ENCODE data around the gene SMIM45.

SMIM45 gene

DNA sequence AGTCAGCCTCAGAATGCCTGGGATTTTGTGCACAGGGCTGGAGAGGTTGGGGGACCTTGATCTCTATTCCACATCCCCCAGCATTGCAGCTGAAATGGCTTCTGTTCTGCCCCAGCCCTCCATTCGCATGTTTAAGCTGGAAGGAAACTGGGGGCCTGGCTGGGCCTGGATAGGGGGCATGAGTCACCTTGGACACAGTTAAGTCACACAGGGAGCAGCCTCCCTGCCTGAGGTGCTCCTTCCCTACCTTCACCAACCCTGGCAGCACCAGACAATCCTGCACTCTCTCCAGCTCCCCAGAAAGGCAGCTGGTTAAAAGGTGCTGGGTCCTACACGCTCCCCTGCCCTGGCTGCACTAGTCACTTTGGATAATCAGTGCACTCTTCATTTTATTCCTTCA lies 763 bp downstream of the SMIM45 start:
- no peaks in the 10 kb centered on the region for H3K27me3 ChIP-seq
- DNase-seq, result no peak
- H3K9me3 ChIP-seq, result no peaks in the 10 kb centered on the region
- H3K27ac ChIP-seq, result no peak overlapping the region
- intact Hi-C loops (cut with DNase I; ENCODE audit: low total_unique reads), result loop anchor here (5.0 kb wide), 1 partner anchor 1010 kb away; no protein-coding TSS in a partner anchor
- no peak for TF ChIP-seq POLR2A (IDR thresholded peaks at IDR 0.05)
- TF ChIP-seq, protein P1, sequence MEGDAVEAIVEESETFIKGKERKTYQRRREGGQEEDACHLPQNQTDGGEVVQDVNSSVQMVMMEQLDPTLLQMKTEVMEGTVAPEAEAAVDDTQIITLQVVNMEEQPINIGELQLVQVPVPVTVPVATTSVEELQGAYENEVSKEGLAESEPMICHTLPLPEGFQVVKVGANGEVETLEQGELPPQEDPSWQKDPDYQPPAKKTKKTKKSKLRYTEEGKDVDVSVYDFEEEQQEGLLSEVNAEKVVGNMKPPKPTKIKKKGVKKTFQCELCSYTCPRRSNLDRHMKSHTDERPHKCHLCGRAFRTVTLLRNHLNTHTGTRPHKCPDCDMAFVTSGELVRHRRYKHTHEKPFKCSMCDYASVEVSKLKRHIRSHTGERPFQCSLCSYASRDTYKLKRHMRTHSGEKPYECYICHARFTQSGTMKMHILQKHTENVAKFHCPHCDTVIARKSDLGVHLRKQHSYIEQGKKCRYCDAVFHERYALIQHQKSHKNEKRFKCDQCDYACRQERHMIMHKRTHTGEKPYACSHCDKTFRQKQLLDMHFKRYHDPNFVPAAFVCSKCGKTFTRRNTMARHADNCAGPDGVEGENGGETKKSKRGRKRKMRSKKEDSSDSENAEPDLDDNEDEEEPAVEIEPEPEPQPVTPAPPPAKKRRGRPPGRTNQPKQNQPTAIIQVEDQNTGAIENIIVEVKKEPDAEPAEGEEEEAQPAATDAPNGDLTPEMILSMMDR (IDR thresholded peaks at IDR 0.05), result no peak
- no peaks in the 10 kb centered on the region for H3K36me3 ChIP-seq
- no peaks in the 10 kb centered on the region for H3K4me1 ChIP-seq
- no peak overlapping the region for H3K4me3 ChIP-seq

DNA sequence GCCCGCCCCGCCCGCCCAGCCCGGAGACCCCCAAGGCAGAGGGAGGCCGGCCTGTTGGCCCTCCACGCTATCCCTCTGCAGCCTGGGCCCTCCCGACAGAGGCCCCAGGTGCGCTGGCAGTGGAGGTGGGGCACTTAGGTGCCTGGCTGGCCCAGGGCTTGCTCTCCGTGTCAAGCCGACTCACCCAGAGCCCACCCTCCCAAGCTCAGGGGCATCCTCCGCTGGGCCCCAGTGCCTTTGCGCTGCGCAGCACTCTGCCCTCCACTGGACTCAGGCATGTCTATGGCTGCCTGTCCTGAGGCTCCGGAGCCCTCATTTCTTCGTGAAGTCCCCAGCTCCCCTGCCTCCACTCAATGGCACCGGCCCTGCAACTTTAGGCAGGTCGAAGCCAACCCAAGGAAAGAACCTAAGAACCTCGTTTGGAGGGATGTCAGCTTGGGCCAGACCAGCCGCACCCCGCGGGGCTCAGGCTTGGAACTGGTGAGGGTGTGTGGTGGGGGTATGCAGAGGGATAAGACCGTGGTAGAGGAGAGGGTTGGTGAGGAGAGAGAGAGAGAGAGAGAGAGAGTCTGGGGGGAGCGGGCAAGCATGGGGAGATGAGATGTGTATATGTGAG lies 6.1 kb downstream of the SMIM45 start:
- no peak overlapping the region for H3K27ac ChIP-seq
- H3K4me3 ChIP-seq, result no peak overlapping the region
- intact Hi-C loops (cut with DNase I; ENCODE audit: low total_unique reads), result no loop called here
- no peaks in the 10 kb centered on the region for H3K4me1 ChIP-seq
- no peak for DNase-seq
- H3K27me3 ChIP-seq, result no peaks in the 10 kb centered on the region
- H3K9me3 ChIP-seq, result no peaks in the 10 kb centered on the region
- TF ChIP-seq POLR2A (IDR thresholded peaks at IDR 0.05), result no peak
- TF ChIP-seq, protein P1 (IDR thresholded peaks at IDR 0.05), result no peak
- no peaks in the 10 kb centered on the region for H3K36me3 ChIP-seq

DNA sequence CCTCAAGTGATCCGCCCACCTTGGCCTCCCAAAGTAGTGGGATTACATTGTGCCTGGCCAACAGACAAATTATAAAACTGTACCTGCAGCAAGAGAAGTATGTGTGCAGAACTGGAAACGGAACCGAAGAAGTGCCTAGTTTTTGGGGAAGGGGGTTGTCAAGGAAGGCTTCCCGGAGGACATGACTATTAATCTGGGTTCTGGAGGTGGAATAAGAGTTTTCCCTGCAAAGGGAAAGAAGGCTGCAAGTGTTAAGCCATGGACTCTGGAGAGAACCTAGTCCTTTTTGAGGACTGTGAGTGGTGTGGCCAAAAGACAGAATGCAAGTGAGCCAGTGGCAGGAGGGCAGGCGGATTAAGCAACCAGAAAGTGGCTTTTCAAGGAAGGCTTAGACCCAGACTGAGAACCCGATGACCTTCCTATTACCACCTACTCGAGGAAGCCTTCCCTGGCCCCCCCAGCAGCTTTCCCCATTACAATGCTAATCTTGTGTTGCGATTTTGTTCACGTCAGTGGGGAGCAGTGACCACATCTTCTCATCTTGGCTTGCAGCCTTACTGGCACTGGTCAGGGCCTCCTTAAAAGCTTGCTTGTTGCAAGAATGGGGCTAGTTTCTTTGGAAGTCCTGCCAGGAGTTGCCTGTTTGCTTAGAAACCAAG lies 11.6 kb downstream of the SMIM45 start:
- Histone ChIP-seq H3K36me3 (no peaks in the 10 kb centered on the region), H3K27ac (no peak overlapping the region), H3K9me3 (no peaks in the 10 kb centered on the region), H3K4me3 (no peak overlapping the region), H3K4me1 (no peaks in the 10 kb centered on the region), H3K27me3 (no peaks in the 10 kb centered on the region)
- intact Hi-C loops (cut with DNase I; ENCODE audit: low total_unique reads), result no loop called here
- TF ChIP-seq, protein P1 (IDR thresholded peaks at IDR 0.05), result no peak
- no peak for TF ChIP-seq POLR2A (IDR thresholded peaks at IDR 0.05)
- no peak for DNase-seq

DNA sequence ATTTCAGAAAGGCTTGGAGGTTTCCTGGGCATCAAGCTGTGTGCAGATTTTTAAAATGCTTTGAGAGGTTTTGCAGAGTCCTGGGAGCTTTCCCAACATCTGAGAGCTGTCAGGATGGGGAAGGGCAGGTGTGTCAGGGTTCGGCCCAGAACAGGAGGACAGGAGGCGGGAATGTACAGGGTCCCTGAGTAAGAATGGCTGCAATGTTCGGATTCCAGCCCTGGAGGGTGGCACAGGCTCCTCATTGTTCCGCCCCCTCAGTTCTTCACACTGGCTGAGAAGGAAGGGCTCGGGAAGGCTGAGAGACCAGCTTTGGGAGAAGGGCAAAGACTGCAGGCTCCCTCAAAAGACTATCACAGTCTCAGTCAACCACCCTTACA lies 12.2 kb downstream of the SMIM45 start:
- no peak for DNase-seq
- TF ChIP-seq, protein P1 (IDR thresholded peaks at IDR 0.05), result no peak
- no peak for TF ChIP-seq POLR2A (IDR thresholded peaks at IDR 0.05)
- Histone ChIP-seq H3K4me3 (no peak overlapping the region), H3K36me3 (no peaks in the 10 kb centered on the region), H3K27me3 (no peaks in the 10 kb centered on the region), H3K27ac (no peak overlapping the region), H3K9me3 (no peaks in the 10 kb centered on the region), H3K4me1 (no peaks in the 10 kb centered on the region)
- intact Hi-C loops (cut with DNase I; ENCODE audit: low total_unique reads), result no loop called here

DNA sequence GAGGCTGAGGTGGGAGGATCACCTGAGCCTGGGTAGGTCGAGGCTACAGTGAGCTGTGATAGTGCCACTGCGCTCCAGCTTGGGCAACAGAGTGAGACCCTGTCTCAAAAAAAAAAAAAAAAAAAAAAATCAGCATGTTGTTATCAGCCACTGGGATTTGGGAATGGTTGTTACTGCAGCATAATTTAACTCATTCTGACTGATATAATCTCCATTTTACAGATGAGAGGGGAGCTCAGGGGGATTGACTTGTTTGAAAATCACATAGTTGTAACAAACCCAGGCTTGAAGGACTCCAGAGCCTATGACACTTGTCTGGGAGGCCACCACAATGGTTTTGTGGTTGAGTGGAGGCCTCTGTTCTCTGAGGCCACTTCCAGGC lies 14.3 kb downstream of the SMIM45 start:
- DNase-seq, result no peak
- no peak overlapping the region for H3K27ac ChIP-seq
- TF ChIP-seq, protein P1 (IDR thresholded peaks at IDR 0.05), result no peak
- no peak for TF ChIP-seq POLR2A (IDR thresholded peaks at IDR 0.05)
- H3K27me3 ChIP-seq, result no peaks in the 10 kb centered on the region
- intact Hi-C loops (cut with DNase I; ENCODE audit: low total_unique reads), result no loop called here
- H3K9me3 ChIP-seq, result no peaks in the 10 kb centered on the region
- H3K4me1 ChIP-seq, result no peaks in the 10 kb centered on the region
- H3K36me3 ChIP-seq, result no peaks in the 10 kb centered on the region
- H3K4me3 ChIP-seq, result no peak overlapping the region

All from uterus (tissue), 3 donors.